ENCODE results near the gene UHRF2.
"Not testable (repeated sequence)": the region's sequence is repeated elsewhere in the genome, so short reads cannot be mapped to it uniquely, and the experiment has no call there.

The UHRF2 gene

GRCh38 chr9:6412487-6413364, at the start of gene UHRF2:
TSS of gene UHRF2 (plus strand) at chr9:6413199. CDS start at chr9:6413491, 292 bp downstream.
- peak; percentile 98 for DNase-seq

GRCh38 chr9:6367128-6367890, 45.7 kb upstream of the UHRF2 start:
- DNase-seq, result no peak

- no peak for DNase-seq
Measured at GRCh38 chr9:6368831-6369230, 44.2 kb upstream of the UHRF2 start.

- not testable (repeated sequence) for DNase-seq
Measured at GRCh38 chr9:6381477-6382012, 31.5 kb upstream of the UHRF2 start.

GRCh38 chr9:6382681-6383080, 30.3 kb upstream of the UHRF2 start:
- no peak for DNase-seq

GRCh38 chr9:6383551-6384225, 29.3 kb upstream of the UHRF2 start:
- DNase-seq, result no peak

- DNase-seq, result no peak
Measured at GRCh38 chr9:6384732-6385131, 28.3 kb upstream of the UHRF2 start.

GRCh38 chr9:6399071-6399470, 13.9 kb upstream of the UHRF2 start:
- DNase-seq, result no peak

- DNase-seq, result no peak
Measured at GRCh38 chr9:6405371-6405770, 7.6 kb upstream of the UHRF2 start.

- DNase-seq, result no peak
Measured at GRCh38 chr9:6407778-6408177, 5.2 kb upstream of the UHRF2 start.

- no peak for DNase-seq
Measured at GRCh38 chr9:6408320-6408719, 4.7 kb upstream of the UHRF2 start.

- no peak for DNase-seq
Measured at GRCh38 chr9:6409811-6410210, 3.2 kb upstream of the UHRF2 start.

GRCh38 chr9:6410633-6411032, 2.4 kb upstream of the UHRF2 start:
- DNase-seq, result no peak

- no peak for DNase-seq
Measured at GRCh38 chr9:6413365-6414246, 607 bp downstream of the UHRF2 start.

- no peak for DNase-seq
Measured at GRCh38 chr9:6414247-6414641, 1.2 kb downstream of the UHRF2 start.

- no peak for DNase-seq
Measured at GRCh38 chr9:6415266-6415665, 2.3 kb downstream of the UHRF2 start.

- DNase-seq, result no peak
Measured at GRCh38 chr9:6417186-6417585, 4.2 kb downstream of the UHRF2 start.

GRCh38 chr9:6418764-6419163, 5.8 kb downstream of the UHRF2 start:
- DNase-seq, result no peak

GRCh38 chr9:6424940-6425339, 11.9 kb downstream of the UHRF2 start:
- no peak for DNase-seq

GRCh38 chr9:6426117-6426516, 13.1 kb downstream of the UHRF2 start:
- DNase-seq, result no peak

- no peak for DNase-seq
Measured at GRCh38 chr9:6428940-6429889, 16.2 kb downstream of the UHRF2 start.

All from NCI-H1048 (cell line).